Testis (tissue), 2 donors: ENCODE results near the gene GPS1.

ENCODE experiments used
- CTCF ChIP-seq, 3 experiments: fragments of 450-650 bp in 2 of 3; fragments of 200-600 bp in 1 of 3; sonication (generic) in 1 of 3; IDR thresholded peaks; one replicate each; pipeline ENCODE4 v1.5.1; 2016 to 2019; ENCODE audit warnings: antibody characterized with exemption in 3 of 3, mild to moderate bottlenecking in 2 of 3, moderate library complexity in 1 of 3
- POLR2A ChIP-seq: fragments of 450-650 bp; IDR thresholded peaks from one replicate; pipeline ENCODE4 v1.6.1; 2017; ENCODE audit warnings: antibody characterized with exemption, mild to moderate bottlenecking, moderate library complexity

- no peak for TF ChIP-seq CTCF (IDR thresholded peaks at IDR 0.05)
- no peak for TF ChIP-seq POLR2A
Measured at GRCh38 chr17:82080789-82081464, 29.2 kb downstream of the GPS1 start.
